Ramos (cell line): ENCODE results near the gene CEP89.
"Not testable (repeated sequence)": the region's sequence is repeated elsewhere in the genome, so short reads cannot be mapped to it uniquely, and the experiment has no call there.

Source experiments
- in situ Hi-C: fragments of 300-500 bp; cut with MboI; formaldehyde crosslinking; loops from one replicate; pipeline ENCODE4 v1.14.3; 2022; ENCODE audit warnings: low sequenced_read_pairs; ENCODE audit not compliant: unreplicated experiment

CEP89 gene

DNA sequence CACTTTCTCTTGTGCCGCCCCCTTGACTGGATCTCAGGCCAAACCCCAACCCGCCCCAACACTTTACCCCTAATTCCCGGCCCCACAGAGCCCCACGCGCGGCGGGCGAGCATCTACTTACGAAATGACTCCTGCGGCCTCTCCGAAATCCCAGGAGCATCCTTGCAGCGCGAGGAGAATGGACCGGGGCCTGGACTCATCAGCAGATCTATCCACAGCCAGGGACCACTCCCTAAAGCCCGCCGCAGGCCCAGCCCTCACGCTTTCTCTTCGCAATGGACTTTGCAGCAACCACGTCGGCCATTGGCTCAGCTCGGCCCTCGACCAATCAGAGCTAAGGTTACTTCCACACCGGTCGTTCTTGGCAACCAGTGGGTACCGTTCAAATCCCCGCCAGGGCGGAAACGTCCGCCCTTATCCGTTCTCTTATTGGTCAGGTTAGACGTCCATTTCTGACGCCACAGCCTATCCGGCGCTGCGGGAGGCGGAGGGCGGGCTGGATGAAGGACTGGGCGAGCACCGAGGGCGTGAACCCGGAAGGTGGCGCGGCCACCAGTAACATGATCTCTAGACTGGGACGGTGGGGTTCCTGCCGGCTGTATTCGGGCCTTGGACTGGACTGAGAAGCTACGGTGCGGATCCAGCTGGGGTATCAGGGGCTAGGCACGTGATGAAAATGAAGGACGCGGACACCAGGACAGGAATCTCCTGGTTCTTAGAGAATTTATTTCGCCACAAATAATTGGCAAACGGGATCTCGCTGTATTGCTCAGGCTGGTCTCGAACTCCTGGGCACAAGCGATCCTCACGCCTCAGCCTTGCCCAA, at the start of gene CEP89, which contains the start of gene FAAP24:
Gene CEP89 (minus strand): TSS at position 244 of the 826 bp plus-strand sequence. CDS start 84 bp downstream, at position 160.
Gene FAAP24 (plus strand): TSS at position 528 of the 826 bp plus-strand sequence. CDS start 955 bp downstream, outside the sequence.
- in situ Hi-C loops: loop anchor here (10.0 kb wide), 1 partner anchor 153 kb away; no protein-coding TSS in a partner anchor

DNA sequence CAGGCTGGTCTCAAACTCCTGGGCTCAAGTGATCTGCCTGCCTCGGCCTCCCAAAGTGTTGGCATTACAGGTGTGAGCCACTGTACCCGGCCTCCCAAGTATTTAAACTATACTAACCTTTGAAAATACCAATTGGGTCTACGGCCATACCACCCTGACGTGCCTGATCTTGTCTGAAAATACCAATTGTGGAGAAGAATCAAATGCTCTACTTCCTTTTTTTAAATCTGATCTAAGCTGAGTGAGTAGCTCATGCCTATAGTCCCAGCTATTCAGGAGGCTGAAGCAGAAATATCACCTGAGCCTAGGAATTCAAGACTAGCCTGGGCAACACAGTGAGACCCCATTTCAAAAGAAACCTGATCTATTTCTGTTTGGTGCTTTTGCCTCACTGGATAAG, 39.1 kb upstream of the CEP89 start:
- in situ Hi-C loops: not testable (repeated sequence)

DNA sequence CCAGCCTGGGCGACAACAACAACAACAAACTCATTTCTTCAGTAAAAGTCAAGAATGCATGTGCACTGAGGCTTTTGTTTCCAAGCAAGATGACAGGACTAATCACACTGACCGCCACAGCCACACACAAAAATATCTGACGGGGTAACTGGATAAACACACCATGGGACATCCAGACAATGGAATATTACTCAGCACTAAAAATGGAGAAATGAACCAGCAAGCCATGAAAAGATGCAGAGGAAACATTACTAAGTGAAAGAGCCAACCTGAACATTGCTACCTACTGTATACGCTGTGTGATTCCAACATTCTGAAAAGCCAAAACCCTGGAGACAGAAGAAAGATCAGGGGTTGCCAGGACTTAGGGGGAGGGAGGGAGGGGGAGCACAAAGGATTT, 37.0 kb upstream of the CEP89 start:
- in situ Hi-C loops: no loop called here

DNA sequence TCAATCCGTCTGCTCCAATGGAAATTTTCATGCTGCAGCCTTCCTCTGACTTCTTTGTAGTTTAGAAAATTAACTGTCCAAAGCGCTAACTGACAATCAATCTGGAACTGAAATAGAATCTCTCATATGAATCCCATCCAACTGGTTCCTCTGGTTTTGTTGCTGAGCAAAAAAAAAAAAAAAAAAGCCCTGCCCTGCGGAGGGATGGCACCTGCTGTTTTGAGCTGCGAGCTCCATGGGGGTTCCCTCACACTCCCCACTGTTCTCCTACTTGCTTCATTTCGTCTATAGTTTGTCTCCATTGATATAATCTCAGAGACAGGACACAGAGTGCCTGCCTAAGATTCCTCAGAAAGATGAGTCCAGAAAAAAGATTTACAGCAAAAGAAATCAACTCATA, 33.7 kb upstream of the CEP89 start:
- in situ Hi-C loops: no loop called here

DNA sequence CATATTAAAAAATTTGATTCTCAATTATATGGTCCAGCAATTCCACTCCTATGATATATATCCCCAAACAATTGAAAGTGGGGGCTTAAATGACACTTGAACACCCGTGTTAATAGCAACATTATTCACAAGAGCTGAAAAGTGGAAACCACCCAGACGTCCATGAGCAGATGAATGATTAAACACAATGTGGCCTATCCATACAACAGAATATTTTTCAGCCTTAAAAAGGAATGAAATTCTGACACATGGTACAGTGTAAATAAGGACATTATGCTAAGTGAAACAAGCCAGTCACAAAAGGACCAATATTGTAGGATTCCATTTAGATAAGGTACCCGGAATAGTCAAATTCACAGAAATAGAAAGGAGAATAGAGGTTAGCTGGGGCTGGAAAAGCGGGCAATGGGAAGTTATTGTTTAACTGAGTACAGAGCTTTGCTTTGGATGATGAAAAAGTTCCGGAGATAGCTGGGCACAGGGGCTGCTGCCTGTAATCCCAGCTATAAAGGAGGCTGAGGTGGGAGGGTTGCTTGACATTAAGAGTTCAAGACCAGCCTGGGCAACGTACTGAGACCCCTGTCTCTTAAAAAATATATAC, 31.8 kb upstream of the CEP89 start:
- in situ Hi-C loops: not testable (repeated sequence)

DNA sequence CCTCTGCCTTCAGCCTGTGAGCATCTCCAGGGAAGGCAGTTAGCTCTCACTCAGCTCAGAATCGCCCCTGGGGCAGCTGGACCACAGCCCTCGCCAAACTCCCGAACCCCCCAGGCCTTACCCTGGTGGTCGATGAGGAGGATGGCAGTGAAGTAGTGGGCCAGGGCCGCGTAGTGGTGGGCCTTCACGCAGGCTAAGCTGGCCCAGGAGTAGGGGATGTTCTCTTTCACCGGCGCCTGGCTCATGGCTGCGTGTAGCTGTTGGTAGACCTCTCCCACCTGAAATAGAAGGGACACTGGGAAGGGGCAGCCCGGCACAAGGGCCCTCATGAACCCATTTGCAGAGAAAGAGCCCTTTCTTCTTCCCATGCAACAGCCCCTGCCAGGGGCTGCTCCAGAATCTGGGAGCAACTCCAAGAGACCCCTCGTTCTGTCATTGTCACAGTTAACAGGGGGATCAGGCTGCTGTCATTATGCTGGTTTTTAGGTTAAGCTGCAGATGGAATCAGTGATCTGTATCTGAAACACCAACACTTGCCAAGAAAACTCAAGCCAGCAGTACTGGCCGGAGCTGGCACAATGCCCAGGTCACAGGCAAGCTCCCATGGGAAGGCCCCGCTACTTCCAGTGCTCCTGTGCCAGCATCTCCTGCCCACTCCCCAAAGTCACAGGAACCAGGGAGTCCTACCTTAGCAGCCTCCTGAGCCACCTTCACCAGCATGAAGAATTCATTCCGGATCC, 30.5 kb upstream of the CEP89 start:
- in situ Hi-C loops: not testable (repeated sequence)

DNA sequence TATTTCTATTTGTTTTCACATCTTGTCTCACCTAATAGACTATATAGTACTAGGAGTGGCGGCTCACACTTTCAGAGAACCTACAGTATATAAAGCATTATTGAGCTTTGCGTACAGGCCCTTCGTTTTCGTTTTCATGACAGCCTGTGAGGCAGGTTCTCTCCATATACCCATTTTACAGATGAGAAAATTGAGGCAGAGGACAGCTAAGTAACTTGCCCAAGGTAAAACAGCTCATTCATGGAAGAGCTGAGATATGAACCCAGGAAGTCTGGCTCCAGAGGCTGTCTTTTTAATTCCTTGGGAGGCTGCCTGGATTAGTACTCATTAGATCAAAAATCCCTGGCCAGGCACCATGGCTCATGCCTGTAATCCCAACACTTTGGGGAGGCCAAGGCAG, 29.2 kb upstream of the CEP89 start:
- in situ Hi-C loops: no loop called here

DNA sequence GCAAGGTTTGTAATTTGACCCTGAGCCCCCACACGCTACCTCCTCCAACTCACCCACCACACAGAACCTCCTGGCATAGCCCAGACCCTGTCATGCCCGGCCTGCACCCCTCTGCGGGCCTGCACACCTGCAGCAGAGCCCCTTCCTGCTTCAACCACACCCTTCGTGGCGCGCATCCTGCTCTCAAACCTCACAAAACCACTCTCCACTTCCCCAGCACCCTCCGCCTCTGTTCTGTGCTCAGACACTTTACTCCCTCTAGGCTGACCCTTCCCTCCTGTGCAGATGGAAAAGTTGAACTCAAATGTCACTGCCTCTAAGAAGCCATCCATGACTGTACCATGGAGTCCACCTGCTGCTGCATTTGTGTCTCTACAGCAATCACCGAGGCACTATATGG, 28.8 kb upstream of the CEP89 start:
- in situ Hi-C loops: no loop called here

DNA sequence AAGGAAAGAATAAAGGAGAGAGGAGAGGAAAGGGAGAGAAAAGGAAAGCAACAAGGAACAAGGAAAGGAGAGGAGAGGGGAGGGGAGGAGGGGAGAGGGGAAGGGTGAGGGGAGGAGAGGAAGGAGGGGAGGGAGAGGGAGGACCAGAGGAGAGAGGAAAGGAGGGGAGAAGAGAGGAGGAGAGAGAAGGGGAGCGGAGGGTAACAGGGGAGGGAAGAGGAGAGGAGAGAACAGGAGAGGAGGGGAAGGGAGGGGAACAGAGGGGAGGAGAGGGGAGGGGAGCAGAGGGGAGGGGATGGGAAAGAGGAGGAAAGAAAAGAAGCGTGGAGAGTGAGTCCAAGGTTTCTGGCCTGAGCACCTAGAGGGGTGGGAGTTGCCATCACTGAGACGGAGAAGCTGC, 27.0 kb upstream of the CEP89 start:
- in situ Hi-C loops: no loop called here

DNA sequence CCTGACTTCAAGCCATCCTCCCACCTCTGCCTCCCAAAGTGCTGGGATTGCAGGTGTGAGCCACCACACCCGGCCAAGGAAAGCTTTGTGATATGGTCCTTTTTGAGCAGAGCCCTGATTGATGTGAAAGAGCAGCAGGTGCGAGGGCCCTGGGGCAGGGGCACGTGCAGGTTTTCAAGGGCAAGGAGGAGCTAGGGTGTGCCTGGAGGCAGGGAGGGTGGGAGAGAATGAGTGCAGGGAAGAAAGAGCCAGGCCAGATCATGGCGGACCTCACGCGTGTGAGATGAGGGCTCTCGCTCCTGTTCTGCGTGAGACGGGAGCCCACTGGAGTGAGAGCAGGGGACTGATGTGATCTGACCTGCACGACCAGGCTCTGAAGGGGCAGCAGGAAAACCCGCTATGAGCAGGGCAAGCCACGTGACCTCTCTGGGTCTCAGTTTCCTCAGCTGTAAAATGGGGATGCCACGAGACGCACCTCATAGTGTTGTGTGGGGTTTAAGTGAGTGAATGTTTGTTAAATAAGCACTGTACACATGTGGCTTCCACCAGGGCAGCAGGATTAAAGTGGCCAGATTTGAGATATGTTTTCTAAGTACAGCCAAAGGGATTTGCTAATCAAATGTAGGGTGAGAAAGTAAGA, 26.1 kb upstream of the CEP89 start:
- in situ Hi-C loops: no loop called here

DNA sequence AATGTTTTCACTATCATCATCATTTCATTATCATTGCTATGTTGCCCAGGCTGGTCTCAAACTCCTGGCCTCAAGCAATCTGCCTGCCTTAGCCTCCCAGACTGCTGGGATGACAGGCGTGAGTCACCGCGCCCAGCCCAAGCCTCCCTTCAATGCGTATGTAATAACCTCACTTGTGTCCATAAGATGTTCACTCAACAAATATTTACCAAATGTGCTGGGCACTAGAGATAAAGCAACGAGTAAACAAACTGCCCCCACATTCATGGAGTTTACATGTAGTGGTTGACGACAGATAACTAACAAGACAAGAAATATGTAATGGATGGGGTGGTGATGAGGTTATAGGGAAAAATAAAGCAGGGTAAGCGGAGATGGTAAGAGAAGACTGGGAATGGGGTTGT, 25.3 kb upstream of the CEP89 start:
- in situ Hi-C loops: not testable (repeated sequence)

DNA sequence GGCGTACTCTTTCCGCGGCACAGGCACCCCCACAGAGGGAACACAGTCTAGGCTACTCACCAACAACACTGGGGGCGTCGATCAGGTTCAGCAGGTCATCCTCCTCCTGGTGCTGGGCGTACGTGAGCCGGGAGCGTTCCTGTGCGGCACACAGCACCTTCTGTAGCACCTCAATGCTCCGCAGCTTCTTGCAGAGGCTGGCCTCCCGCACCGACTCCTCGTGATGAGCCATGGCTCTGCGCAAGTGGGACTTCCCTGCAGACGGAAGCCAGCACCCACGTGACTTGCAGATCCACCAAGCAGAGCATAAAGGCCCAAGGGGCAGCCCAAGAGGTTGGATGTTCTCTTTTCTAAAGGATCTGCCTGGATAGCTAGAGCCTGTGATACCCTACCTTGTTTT, 24.2 kb upstream of the CEP89 start:
- in situ Hi-C loops: not testable (repeated sequence)

DNA sequence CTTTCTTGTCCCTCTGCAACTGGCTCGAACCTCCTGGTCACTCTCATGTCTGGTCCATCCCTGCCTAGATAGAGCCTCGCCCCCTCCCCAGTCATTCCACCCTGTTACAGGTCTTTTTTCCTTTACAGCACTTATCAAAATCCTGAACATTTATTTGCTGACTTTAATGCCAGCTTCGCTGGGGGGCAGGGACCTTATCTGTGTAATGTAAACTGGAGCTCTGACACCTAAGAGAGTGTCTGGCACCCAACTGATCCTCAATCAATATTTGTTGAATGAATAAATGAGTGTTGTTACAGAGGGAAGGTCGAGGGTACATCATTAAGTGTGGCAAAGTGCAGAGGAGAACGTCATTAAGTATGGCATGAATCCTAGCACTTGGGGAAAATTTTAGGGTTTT, 17.0 kb upstream of the CEP89 start:
- in situ Hi-C loops: no loop called here

DNA sequence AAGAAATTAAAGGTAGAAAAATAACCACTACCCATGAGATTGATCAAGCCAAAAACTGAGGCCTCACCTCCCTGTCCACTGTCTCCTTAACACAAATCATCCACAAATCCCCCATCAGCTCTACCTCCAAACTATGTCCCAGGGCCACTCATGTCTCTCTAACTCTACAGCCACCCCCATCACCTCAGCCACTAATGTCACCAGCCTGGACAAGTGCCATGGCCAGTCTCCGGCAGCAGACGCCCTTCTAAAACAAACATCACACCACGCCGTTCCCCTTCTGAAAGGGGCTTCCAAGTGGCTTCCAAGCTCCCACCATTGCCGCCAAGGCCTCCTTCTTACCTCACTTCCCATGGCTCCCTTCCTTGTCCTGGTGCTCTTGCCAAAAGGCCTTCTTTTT, 16.5 kb upstream of the CEP89 start:
- in situ Hi-C loops: not testable (repeated sequence)

DNA sequence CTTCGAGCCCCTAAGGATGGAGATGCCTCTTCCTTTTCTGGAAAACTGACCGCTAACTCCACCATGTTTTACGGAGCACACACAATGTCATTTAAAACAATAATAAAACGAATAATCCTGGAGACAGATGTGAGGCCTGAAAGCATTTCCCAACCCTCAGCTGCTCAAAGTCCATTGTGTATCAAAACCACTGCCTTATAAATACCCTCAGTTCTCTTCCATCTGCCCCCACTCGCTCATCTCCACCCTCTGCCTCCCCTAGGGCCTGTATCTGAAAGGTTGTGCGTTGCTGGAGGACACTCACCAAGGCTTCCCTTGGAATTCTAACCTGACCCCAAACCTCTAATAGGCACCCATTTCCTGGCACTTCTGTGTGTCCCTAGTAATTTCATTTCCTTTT, 10.7 kb upstream of the CEP89 start:
- in situ Hi-C loops: not testable (repeated sequence)

DNA sequence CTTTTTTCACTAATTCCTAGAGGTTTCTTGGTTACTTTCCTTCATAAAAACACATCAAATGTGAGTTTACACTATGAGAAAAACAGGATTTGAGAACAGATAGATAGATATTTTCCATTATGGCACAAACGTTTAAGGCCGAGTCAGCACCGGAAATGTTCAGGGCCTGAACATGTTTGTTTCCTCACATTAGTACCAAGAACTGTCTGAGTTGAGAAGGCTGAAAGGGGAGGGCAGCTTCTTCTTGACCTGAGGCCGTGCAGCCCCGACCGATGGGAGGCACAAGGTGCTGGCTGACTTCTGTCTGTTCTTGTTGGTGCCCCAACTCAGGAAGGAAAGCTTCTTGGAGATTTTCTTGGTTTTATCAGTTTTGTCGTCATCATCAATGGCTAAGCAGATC, 8.0 kb upstream of the CEP89 start:
- in situ Hi-C loops: loop anchor here (10.0 kb wide), 1 partner anchor 145 kb away; no protein-coding TSS in a partner anchor

DNA sequence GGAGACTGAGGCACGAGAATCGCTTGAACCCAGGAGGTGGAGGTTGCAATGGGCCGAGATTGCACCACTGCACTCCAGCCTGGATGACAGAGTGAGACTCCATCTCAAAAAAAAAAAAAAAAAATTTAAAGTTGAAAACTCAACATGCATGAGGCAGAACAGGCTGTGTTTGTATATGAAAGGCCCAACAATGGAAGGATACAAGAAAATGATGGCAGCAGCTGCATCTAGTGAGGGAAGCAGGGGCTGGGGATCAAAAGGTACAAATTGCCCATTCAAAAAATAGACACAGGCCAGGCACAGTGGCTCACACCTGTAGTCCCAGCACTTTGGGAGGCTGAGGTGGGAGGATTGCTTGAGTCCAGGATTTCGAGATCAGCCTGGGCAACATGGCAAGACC, 6.1 kb upstream of the CEP89 start:
- in situ Hi-C loops: loop anchor here (10.0 kb wide), 1 partner anchor 147 kb away; no protein-coding TSS in a partner anchor

DNA sequence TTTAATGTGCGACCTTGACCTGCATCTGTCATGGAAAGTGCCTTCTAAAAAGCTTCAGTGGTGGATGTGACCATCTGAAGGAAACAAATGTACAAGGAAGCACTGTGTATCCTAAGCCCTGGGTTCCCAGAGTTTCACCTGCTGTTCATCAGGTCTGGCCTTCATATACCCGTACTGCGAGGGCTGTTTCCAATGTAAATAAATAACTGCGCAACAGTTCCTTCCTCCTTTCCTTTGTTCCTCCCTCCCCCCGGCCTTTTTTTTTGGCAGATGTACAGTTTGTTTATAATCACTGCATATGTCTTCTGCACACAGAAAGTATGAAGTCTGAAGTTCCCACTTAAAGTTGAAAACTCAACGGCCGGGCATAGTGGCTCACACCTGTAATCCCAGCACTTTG, 5.5 kb upstream of the CEP89 start:
- in situ Hi-C loops: loop anchor here (10.0 kb wide), 1 partner anchor 148 kb away; no protein-coding TSS in a partner anchor

DNA sequence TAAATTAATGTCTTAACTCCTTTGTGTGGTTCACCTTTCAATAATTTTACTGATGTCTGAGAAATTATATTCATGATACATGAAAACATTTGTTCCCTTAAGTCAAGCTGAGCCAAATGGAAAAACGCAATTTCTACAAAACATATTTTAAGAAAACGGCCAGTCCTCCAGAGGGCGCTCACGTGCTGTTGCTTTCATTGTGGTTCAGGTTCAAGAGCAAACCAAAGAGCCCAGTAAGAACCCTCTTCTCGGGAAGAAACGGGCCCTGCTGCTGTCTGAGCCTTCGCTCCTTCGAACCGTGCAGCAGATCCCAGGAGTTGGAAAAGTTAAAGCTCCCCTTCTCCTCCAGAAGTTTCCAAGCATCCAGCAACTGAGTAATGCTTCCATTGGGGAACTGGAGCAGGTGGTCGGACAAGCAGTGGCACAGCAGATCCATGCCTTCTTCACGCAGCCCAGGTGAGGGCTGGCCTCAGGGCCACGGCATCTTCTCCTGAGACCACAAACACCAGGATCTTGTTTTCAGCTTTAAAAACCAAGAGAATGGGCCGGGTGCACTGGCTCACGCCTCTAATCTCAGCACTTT, 4.6 kb upstream of the CEP89 start:
- in situ Hi-C loops: loop anchor here (10.0 kb wide), 1 partner anchor 148 kb away; no protein-coding TSS in a partner anchor
